HUDEP-2 (cell line): ENCODE results near the gene TRAFD1.
"Not testable (repeated sequence)": the region's sequence is repeated elsewhere in the genome, so short reads cannot be mapped to it uniquely, and the experiment has no call there.

Experiments used
- DNase-seq, 76 experiments: peaks; one replicate each; lab custom pipeline; 2025; ENCODE audit not compliant: unreplicated experiment in 76 of 76; lab: John Stamatoyannopoulos, UW

The TRAFD1 gene

GRCh38 chr12:112153181-112153892 is 28.0 kb downstream of the TRAFD1 start:
- DNase-seq: no peak

DNA sequence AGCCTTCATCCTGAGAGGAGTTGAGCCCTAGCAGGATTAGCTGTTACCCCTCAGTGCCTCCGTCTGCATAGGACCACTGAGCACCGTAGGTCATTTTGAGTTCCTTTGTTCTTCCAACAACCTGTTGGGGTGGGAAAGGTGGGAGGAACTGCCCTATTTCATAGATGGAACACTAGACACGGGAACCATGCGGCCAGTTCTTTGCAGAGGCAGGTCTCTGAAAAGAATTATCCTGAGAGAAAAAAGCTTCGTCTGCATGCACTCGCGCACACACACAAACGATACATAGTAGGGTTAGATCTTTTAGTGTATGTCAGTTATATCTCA is 28.5 kb downstream of the TRAFD1 start:
- no peak for DNase-seq

DNA sequence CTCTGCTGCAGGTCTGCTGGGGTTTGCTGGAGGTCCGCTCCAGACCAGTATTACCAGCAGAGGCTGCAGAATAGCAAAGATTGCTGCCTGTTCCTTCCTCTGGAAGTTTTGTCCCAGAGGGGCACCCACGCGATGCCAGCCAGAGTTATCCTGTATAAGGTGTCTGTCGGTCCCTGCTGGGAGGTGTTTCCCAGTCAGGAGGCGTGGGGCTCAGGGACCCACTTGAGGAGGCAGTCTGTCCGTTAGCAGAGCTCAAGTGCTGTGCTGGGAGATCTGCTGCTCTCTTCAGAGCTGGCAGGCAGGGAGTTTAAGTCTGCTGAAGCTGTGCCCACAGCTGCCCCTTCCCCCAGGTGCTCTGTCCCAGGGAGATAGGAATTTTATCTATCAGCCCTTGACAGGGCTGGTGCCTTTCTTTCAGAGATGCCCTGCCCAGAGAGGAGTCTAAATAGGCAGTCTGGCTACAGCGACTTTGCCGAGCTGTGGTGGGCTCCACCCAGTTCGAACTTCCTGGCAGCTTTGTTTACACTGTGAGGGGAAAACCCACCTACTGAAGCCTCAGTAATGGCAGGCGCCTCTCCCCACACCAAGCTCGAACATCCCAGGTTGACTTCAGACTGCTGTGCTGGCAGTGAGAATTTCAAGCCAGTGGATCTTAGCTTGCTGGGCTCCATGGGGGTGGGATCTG is 33.2 kb downstream of the TRAFD1 start:
- DNase-seq: not testable (repeated sequence)

DNA sequence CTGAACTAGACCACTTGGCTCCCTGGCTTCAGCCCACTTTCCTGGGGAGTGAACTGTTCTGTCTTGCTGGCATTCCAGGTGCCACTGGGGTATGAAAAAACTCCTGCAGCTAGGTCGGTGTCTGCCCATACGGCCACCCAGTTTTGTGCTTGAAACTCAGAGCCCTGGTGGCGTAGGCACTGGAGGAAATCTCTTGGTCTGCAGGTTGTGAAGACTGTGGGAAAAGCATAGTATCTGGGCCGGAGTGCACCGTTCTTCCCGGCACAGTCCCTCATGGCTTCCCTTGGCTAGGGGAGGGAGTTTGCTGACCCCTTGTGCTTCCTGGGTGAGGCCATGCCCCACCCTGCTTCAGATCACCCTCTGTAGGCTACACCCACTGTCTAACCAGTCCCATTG is 33.8 kb downstream of the TRAFD1 start:
- no peak for DNase-seq

GRCh38 chr12:112160611-112161010 is 35.3 kb downstream of the TRAFD1 start:
- no peak for DNase-seq

DNA sequence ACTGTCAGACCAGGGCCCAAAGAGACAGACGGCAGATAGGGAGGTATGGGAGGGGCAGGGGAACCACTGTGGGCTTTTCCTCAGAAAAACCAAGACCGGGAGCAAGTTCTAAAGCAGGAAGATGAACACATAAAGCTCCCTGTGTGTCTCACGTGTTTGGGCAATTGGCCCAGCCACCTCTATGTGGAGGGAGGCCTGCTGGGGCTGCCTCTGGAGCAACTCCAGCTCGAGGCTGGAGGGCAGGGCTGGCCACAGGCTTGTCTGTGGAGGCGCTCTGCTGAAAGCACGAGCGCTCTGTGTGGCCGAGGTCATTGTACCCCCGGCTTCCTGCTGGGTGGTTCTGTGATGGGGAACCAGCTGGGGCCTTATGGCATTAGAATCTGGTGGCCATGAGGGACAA is 36.4 kb downstream of the TRAFD1 start:
- DNase-seq: no peak

DNA sequence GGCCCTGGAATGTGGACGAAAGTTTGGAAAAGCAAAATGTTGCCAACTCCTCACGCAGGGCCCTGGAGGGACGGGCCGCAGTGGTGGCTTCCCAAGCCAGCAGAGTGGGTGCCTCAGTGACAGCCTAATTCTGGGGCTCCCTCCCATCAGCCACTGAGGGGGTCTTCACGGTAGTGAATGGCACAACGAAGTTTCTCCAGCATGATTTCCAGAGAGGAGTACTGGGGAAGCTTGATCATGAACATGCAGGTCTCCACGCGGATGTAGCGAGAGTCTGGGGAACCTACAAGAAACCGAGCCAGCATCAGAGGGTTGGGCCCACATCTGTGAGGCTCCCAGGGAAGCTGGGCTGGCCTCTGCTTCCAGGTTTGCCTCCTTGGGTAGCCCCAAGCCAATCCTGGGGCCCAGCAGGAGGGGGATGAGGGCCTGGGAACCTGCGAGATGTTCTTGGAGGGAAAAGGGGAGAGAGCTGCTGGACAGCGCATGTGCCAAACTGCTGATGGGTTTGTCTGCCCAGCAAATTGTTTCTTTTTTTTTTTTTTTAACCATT is 37.0 kb downstream of the TRAFD1 start:
- no peak for DNase-seq

- no peak for DNase-seq
These were observed 37.7 kb downstream of the TRAFD1 start for GRCh38 chr12:112163056-112163455.

DNA sequence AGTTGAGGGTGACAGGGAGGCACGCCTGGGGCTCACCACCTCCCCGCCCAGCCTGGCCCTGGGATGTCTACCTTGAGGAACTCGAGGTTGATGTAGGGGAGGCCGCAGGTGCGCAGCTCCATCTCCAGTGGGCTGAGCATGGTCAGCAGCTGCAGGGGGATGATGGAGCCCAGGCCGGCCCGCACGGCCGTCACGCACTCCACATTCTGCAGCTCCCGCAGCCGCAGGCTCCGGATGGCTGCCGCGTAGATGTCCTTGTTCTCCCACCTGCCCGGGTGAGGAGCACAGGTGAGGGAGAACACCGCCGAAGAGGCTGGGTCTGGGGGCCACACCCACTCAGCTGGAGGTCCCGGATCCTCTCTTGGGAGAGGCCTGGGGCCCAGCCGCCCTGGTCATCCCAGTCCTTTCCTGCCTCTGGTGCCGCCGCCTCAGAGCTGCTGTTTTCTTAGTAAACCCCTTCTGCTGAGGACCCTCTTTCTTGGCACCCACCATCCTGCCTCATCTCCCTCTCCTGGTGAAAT is 38.2 kb downstream of the TRAFD1 start:
- no peak for DNase-seq

DNA sequence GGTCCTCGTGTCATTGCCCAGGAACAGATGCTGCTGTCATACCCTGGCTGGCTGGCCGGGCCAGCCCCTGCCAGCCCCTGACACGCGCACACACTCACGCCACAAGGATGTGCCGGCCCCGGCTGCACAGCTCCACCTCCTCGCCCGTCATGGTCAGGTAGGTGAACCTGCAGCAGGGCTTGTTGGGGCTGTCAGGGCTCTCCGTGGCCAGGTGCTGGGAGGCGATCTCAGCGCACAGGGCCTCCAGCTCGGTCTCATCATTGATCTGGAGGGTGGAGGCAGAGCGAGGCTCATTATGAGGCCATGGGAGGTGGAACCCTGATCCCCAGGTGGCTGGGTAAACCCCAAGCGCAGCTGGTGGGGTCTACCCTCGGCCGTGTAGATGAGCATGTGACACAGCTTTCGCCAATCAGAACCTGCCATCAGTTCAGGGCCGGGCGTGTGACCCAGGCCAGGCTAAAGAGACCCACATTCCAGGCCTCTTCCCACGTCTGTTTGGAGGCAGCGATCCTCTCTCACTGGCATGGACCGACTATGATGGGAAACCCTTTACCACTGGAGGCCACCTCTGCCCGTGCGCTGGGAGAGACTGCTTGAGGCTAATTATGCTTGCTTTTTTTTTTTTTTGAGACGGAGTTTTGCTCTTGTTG is 38.8 kb downstream of the TRAFD1 start:
- DNase-seq: no peak

DNA sequence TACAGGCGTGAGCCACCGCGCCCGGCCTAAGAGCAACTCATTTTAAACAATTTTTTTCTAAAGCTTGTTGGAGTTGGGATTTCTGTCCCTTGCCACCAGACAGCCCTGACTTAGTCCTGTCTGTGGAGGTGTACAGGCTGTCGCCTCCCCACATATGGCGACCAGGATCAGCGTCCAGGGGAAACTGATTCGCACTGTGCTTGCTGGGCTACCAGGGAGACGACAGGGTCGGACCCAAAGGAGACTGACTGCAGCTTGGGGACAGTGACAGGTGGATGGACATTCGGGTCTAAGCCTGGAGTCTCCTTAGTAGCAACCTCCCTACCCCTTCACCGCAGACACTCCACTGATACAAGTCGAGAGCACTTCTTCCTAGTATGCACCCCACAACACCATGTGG is 40.3 kb downstream of the TRAFD1 start:
- no peak for DNase-seq

DNA sequence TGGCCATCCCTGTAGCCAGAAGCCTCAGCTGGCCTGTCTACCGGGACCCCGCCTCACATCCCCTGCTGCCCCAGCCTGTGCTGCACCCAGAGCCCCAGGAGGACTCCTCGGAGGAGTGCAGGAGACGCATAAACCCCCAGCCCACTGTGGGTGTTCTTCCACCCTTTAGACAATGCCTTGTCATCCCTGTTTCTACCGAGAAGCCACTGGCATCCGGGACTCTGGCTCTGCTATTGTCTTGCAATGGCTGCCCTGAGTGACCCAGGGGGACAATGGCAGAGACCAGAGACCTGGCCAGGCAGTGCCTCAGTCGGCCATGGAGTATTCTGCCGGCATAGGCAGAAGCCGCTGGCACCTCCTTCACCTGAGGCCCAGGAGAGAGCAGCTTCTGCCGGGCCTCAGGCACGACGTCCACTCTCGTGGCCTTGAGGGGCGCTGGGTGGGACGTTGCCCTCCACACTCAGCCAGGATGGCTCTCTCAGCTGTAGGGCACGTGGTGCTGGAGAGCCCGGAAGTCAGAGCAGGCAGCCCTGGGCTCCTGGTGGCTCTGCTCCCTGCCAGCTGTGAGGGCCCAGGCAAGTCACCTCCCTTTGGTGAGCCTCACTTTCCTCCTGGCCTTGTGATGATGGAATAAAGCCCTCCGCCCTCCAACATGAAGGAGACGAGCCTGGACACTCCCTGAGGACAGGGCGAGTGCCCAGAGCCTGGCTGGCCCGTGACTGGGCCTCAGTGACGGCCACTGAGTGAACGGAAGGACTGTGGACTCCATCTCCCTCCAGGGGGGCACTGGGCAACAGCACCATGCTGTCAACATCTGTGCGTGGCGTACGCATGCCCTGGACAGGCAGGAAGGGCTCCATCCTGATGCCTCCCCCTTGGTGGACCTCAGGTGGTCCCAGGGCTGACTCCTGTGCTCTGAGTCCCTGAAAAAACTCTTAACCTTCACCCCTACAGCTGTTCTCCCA is 41.0 kb downstream of the TRAFD1 start:
- no peak for DNase-seq

DNA sequence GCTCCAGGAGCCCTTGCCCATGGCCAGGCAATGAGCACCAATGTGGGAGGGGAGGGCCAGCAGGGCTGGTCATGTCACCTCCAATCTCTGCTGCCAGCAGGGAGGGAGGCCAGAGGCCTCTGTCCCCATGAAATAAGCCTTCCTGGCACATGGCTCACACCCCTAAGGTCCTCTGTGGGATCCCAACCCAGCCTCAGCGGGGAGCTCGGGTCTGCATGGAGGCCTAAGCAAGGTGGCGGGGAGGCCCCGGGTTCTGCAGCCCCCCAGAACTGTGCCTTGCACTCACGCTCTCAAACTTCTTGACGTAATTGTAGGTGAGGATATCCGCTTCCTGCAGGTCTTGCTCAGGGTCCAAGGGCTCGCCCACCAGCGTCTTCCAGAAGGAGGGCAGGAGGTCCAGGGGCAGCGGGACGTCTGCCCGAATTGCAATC is 41.7 kb downstream of the TRAFD1 start:
- no peak for DNase-seq

- no peak for DNase-seq
These were observed 42.6 kb downstream of the TRAFD1 start for GRCh38 chr12:112167718-112168525.

DNA sequence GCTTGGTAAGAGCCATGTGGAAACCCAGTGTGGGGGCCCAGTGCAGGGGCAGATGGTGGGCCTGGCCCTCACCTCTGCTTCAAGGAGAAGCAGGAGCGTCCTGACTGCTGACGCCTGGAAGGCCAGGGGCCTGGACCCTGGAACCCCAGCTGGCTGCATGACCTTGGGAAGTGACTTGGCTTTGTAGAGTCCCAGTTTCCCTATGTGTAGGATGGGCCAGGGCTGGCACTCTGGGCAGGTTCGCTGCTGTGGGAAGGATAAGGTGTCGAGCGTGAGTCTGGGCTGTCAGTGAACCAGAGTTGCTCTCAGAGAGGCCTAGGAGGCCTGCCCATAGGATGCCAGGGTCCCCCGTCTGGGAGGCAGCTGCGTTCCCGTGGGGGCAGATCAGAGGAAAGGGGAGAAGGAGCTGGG is 43.2 kb downstream of the TRAFD1 start:
- DNase-seq: no peak

- DNase-seq: no peak
These were observed 44.0 kb downstream of the TRAFD1 start for GRCh38 chr12:112169161-112169872.

- no peak for DNase-seq
These were observed 44.6 kb downstream of the TRAFD1 start for GRCh38 chr12:112169966-112170365.

GRCh38 chr12:112170376-112170775 is 45.0 kb downstream of the TRAFD1 start:
- peak in 13 of 76 experiments; percentile 2 to 27 (median 8) for DNase-seq
